Lower leg skin (tissue), 4 donors: Measurements from ENCODE around the gene CYSTM1. TPM values are rescaled to one million over a fixed set of nuclear protein-coding genes. Genes with fewer than 3 reads are reported as not detected.

ENCODE experiments used
- DNase-seq, 2 donors: peaks; one replicate each; pipeline ENCODE4 v3.0.0-alpha.2; 2019; ENCODE audit warnings: low spot score in 2 of 2
- H3K4me3 ChIP-seq: fragments of 200-600 bp; sonication (generic); 2 replicates; pipeline ENCODE4 v1.5.1; 2017; ENCODE audit warnings: mild to moderate bottlenecking, low read depth; ENCODE audit not compliant: poor library complexity, severe bottlenecking
- CTCF ChIP-seq, 3 donors: fragments of 450-650 bp; IDR thresholded peaks; one replicate each; pipeline ENCODE4 v1.5.1; 2016; ENCODE audit warnings: antibody characterized with exemption in 3 of 3, mild to moderate bottlenecking in 3 of 3, moderate library complexity in 2 of 3
- POLR2A ChIP-seq, 2 donors: fragments of 450-650 bp; IDR thresholded peaks; one replicate each; pipeline ENCODE4 v1.6.1; 2016 to 2017; ENCODE audit warnings: antibody characterized with exemption in 2 of 2, mild to moderate bottlenecking in 1 of 2, moderate library complexity in 1 of 2
- WGBS, 2 donors: methylation state at CpG; one replicate each; pipeline ENCODE4 v1.1.5; 2018; 5-methylcytosine and 5-hydroxymethylcytosine counted together
- intact Hi-C: fragments of 100-400 bp; cut with DNase I; formaldehyde crosslinking; loops from one replicate; pipeline ENCODE4 v1.15.0; 2023; ENCODE audit warnings: low total_unique reads
- total RNA-seq, 4 donors: library from RNA; depleted of rRNA; stranded (reverse); fragments of >200 nt; gene quantifications; one replicate each; pipeline ENCODE4 v1.1.0, GENCODE V29; 2016

CYSTM1 gene
- total RNA-seq, 4 donors from 2014 or later: 12.9 to 53.6 (median 33.0) TPM

- H3K4me3 ChIP-seq: no peak overlapping the region
- intact Hi-C loops: no loop called here
- DNase-seq: no peak
- WGBS, 2 donors: 91% methylated on average over 10 of the region's 10 CpGs
- TF ChIP-seq CTCF (IDR thresholded peaks at IDR 0.05): no peak
- no peak for TF ChIP-seq POLR2A (IDR thresholded peaks at IDR 0.05)
Measured at GRCh38 chr5:140252470-140253126, 77.6 kb downstream of the CYSTM1 start.

- H3K4me3 ChIP-seq: no peak overlapping the region
- intact Hi-C loops: loop anchor here (1.0 kb wide), 1 partner anchor 27 kb away; no protein-coding TSS in a partner anchor
- no peak for DNase-seq
- 38 to 41% methylated on average over 4 of the region's 4 CpGs for WGBS, 2 donors
- TF ChIP-seq CTCF (IDR thresholded peaks at IDR 0.05) (no peak), POLR2A (IDR thresholded peaks at IDR 0.05) (no peak)
Measured at GRCh38 chr5:140253985-140254384, 79.0 kb downstream of the CYSTM1 start.

- TF ChIP-seq CTCF (IDR thresholded peaks at IDR 0.05) (no peak), POLR2A (IDR thresholded peaks at IDR 0.05) (no peak)
- WGBS, 2 donors: 90 to 93% methylated on average over 4 of the region's 4 CpGs
- no peak for DNase-seq
- intact Hi-C loops: no loop called here
- H3K4me3 ChIP-seq: no peak overlapping the region
Measured at GRCh38 chr5:140255460-140256157, 80.6 kb downstream of the CYSTM1 start.

- no peak overlapping the region for H3K4me3 ChIP-seq
- intact Hi-C loops: no loop called here
- peak in 1 of 2 donors; percentile 61 for DNase-seq
- no peak for TF ChIP-seq POLR2A (IDR thresholded peaks at IDR 0.05)
- TF ChIP-seq CTCF (IDR thresholded peaks at IDR 0.05): no peak
- WGBS, 2 donors: 95 to 97% methylated on average over 6 of the region's 6 CpGs
Measured at GRCh38 chr5:140256726-140257125, 81.7 kb downstream of the CYSTM1 start.

GRCh38 chr5:140258016-140258415 is 83.0 kb downstream of the CYSTM1 start:
- no peak for TF ChIP-seq POLR2A (IDR thresholded peaks at IDR 0.05)
- intact Hi-C loops: no loop called here
- DNase-seq: no peak
- H3K4me3 ChIP-seq: no peak overlapping the region
- 63 to 66% methylated on average over 3 of the region's 3 CpGs for WGBS, 2 donors

- intact Hi-C loops: no loop called here
- DNase-seq: no peak
- H3K4me3 ChIP-seq: no peak overlapping the region
- TF ChIP-seq CTCF (IDR thresholded peaks at IDR 0.05): no peak
- TF ChIP-seq POLR2A (IDR thresholded peaks at IDR 0.05): no peak
- 89 to 93% methylated on average over 4 of the region's 4 CpGs for WGBS, 2 donors
Measured at GRCh38 chr5:140258873-140259272, 83.9 kb downstream of the CYSTM1 start.
